Measurements from ENCODE around the gene SRGAP3. TPM values are rescaled to one million over a fixed set of nuclear protein-coding genes. Genes with fewer than 3 reads are reported as not detected.

Gene SRGAP3
- total RNA-seq, 6 experiments from 2014 or later = 1.8 to 5.2 (median 3.1) TPM

DNA sequence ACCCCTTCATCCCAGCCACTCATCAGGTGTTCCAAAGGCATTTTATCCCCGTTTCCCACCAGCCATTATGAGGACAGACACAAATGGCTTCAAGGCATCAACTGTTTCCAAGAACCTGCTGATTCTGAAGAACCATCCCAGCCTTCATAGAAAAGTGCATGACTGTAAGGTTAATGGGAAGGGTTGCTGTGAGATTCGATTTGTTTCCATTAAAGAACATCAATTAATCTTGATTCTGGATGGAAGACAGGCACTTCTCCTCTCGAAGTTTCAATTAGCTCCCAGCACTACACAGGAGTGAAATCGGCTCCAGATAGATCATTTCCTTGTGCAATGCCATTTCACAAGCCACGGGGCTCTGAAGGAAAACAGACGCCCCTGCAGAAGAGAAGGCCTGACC lies 25.8 kb downstream of the SRGAP3 start:
- TF ChIP-seq, protein P1, sequence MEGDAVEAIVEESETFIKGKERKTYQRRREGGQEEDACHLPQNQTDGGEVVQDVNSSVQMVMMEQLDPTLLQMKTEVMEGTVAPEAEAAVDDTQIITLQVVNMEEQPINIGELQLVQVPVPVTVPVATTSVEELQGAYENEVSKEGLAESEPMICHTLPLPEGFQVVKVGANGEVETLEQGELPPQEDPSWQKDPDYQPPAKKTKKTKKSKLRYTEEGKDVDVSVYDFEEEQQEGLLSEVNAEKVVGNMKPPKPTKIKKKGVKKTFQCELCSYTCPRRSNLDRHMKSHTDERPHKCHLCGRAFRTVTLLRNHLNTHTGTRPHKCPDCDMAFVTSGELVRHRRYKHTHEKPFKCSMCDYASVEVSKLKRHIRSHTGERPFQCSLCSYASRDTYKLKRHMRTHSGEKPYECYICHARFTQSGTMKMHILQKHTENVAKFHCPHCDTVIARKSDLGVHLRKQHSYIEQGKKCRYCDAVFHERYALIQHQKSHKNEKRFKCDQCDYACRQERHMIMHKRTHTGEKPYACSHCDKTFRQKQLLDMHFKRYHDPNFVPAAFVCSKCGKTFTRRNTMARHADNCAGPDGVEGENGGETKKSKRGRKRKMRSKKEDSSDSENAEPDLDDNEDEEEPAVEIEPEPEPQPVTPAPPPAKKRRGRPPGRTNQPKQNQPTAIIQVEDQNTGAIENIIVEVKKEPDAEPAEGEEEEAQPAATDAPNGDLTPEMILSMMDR (IDR thresholded peaks at IDR 0.05) = no peak
- TF ChIP-seq POLR2A (IDR thresholded peaks at IDR 0.05) = no peak
- intact Hi-C loops (cut with DNase I) = no loop called here
- no peak for DNase-seq
- H3K36me3 ChIP-seq = no peaks in the 10 kb centered on the region
- no peak overlapping the region for H3K4me3 ChIP-seq
- H3K27me3 ChIP-seq = no peaks in the 10 kb centered on the region
- no peak overlapping the region for H3K27ac ChIP-seq
- no peaks in the 10 kb centered on the region for H3K4me1 ChIP-seq
- WGBS (ENCODE audit: insufficient coverage, low coverage, low lambda C conversion rate, missing lambda C conversion rate) = 68% methylated on average over 5 of the region's 6 CpGs
- H3K9me3 ChIP-seq = no peaks in the 10 kb centered on the region
- no peak for ATAC-seq

DNA sequence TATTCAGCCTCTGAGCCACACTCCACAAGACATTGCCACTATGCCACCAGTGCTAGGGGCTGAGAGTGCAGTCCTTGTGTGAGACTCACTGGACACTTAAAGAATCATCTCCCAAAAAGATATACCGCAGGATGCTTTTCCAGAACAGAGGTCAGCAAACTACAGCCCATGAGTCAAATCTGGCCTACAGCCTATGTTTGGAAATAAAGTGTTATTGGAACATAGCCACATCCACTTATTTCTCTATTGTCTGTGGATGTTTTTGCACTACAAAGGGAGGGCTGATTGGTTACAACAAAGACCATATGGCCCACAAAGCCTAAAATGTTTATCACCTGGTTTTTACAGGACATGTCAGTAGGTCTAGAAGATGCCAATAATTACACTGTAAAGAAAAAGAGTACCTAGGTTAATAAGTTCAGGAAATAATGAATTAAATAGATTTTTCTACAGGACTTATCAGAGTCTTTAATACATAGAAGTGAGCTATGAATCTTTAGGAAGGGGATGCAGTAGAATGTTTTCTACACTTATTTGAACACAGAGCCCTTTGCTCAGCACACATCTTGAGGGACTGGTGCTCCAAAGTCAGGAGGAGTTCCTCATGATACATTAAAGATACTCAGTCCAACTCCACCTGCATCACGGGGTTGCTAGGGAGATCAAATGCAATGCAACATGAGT lies 26.3 kb downstream of the SRGAP3 start:
- intact Hi-C loops (cut with DNase I) = no loop called here
- 83% methylated on average over 2 of the region's 2 CpGs for WGBS (ENCODE audit: insufficient coverage, low coverage, low lambda C conversion rate, missing lambda C conversion rate)
- Histone ChIP-seq H3K27me3 (no peaks in the 10 kb centered on the region), H3K4me3 (no peak overlapping the region), H3K4me1 (no peaks in the 10 kb centered on the region), H3K36me3 (no peaks in the 10 kb centered on the region), H3K27ac (no peak overlapping the region), H3K9me3 (no peaks in the 10 kb centered on the region)
- no peak for DNase-seq
- ATAC-seq = no peak
- TF ChIP-seq POLR2A (IDR thresholded peaks at IDR 0.05) = no peak
- TF ChIP-seq, protein P1 (IDR thresholded peaks at IDR 0.05) = no peak

DNA sequence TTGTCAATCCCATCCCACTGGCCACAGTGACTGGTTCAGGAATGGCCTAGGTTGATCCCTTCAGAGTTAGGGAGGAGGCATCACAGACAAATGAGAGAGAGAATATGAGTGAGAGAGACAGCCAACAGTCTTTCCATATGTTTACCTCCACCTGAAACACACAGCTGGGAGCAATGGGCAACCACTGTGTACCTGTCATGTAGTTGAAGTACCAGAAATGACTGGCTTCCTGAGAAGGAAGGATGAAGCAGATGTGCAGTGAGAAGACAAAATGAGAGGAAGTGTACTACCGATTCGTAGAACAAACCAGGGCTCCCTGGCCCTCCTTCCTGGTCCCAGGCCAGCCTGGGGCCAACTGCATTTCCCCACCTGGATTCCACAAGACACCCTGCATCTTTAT lies 27.4 kb downstream of the SRGAP3 start:
- intact Hi-C loops (cut with DNase I) = no loop called here
- Histone ChIP-seq H3K9me3 (no peaks in the 10 kb centered on the region), H3K27me3 (no peaks in the 10 kb centered on the region), H3K36me3 (no peaks in the 10 kb centered on the region), H3K4me1 (no peaks in the 10 kb centered on the region), H3K4me3 (no peak overlapping the region), H3K27ac (no peak overlapping the region)
- ATAC-seq (no peak), DNase-seq (no peak)
- WGBS (ENCODE audit: insufficient coverage, low coverage, low lambda C conversion rate, missing lambda C conversion rate) = 86% methylated on average over 2 of the region's 2 CpGs
- TF ChIP-seq, protein P1 (IDR thresholded peaks at IDR 0.05) = no peak
- no peak for TF ChIP-seq POLR2A (IDR thresholded peaks at IDR 0.05)

DNA sequence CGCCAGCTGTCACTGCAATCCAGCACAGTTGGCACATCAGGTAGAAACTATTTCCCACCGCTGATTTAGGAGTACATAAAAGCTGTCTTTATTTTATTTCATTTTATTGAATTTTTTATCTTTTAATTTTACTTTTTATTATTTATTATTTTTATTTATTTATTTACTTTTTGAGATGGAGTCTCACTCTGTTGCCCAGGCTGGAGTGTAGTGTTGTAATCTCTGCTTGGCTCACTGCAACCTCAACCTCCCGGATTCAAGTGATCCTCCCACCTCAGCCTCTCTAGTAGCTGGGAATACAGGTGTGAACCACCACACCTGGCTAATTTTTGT lies 31.0 kb downstream of the SRGAP3 start:
- Histone ChIP-seq H3K4me3 (no peak overlapping the region), H3K36me3 (no peaks in the 10 kb centered on the region), H3K27ac (no peak overlapping the region), H3K27me3 (no peaks in the 10 kb centered on the region), H3K4me1 (no peaks in the 10 kb centered on the region), H3K9me3 (no peaks in the 10 kb centered on the region)
- ATAC-seq = no peak
- no peak for DNase-seq
- 80% methylated on average over 1 of the region's 3 CpGs for WGBS (ENCODE audit: insufficient coverage, low coverage, low lambda C conversion rate, missing lambda C conversion rate)
- intact Hi-C loops (cut with DNase I) = no loop called here
- TF ChIP-seq, protein P1 (IDR thresholded peaks at IDR 0.05) = no peak
- no peak for TF ChIP-seq POLR2A (IDR thresholded peaks at IDR 0.05)
